HEK293T (cell line): ENCODE measurements around the gene CEP20.

Experiments
- CTCF ChIA-PET: fragments of 350-600 bp; formaldehyde crosslinking; extraction: SDS; loops from one replicate; lab custom pipeline; 2021; ENCODE audit warnings: antibody characterized with exemption, inconsistent platforms; lab: Yijun Ruan, JAX
- POLR2A ChIA-PET: fragments of 350-600 bp; formaldehyde crosslinking; extraction: SDS; loops from one replicate; lab custom pipeline; 2020; ENCODE audit warnings: antibody characterized with exemption, inconsistent platforms; lab: Yijun Ruan, JAX
- DNase-seq: peaks from one replicate; pipeline ENCODE4 v3.0.0; 2012; ENCODE audit warnings: mixed read lengths; ENCODE audit errors: extremely low spot score
- ARNT ChIP-seq: fragments of 450-650 bp; IDR thresholded peaks from 2 replicates; pipeline ENCODE4 v1.6.1; 2017; ENCODE audit warnings: mild to moderate bottlenecking
- BHLHE40 ChIP-seq: fragments of 450-650 bp; IDR thresholded peaks from 2 replicates; pipeline ENCODE4 v1.6.1; 2016; ENCODE audit warnings: mild to moderate bottlenecking, moderate library complexity, borderline replicate concordance
- CTBP1 ChIP-seq: fragments of 450-650 bp; IDR thresholded peaks from 2 replicates; pipeline ENCODE4 v1.6.1; 2016; ENCODE audit warnings: borderline replicate concordance
- ELF4 ChIP-seq: fragments of 450-650 bp; IDR thresholded peaks from 2 replicates; pipeline ENCODE4 v1.6.1; 2017; ENCODE audit warnings: antibody characterized with exemption
- FOXA1 ChIP-seq: fragments of 450-650 bp; IDR thresholded peaks from 2 replicates; pipeline ENCODE4 v1.6.1; 2016; ENCODE audit warnings: mild to moderate bottlenecking
- FOXK2 ChIP-seq: fragments of 450-650 bp; IDR thresholded peaks from 2 replicates; pipeline ENCODE4 v1.6.1; 2016; ENCODE audit warnings: mild to moderate bottlenecking
- FOXM1 ChIP-seq: fragments of 450-650 bp; IDR thresholded peaks from 2 replicates; pipeline ENCODE4 v1.6.1; 2017; ENCODE audit warnings: mild to moderate bottlenecking, borderline replicate concordance
- HDGF ChIP-seq: fragments of 450-650 bp; IDR thresholded peaks from 2 replicates; pipeline ENCODE4 v1.6.1; 2017; ENCODE audit warnings: antibody characterized with exemption, borderline replicate concordance
- L3MBTL2 ChIP-seq: fragments of 450-650 bp; conservative IDR thresholded peaks from 2 replicates; pipeline ENCODE4 v1.6.1; 2016; ENCODE audit warnings: mild to moderate bottlenecking
- LEF1 ChIP-seq: fragments of 450-650 bp; IDR thresholded peaks from 2 replicates; pipeline ENCODE4 v1.6.1; 2017; ENCODE audit warnings: mild to moderate bottlenecking, borderline replicate concordance
- NFRKB ChIP-seq: fragments of 450-650 bp; IDR thresholded peaks from 2 replicates; pipeline ENCODE4 v1.6.1; 2016; ENCODE audit warnings: mild to moderate bottlenecking, moderate library complexity
- PKNOX1 ChIP-seq: fragments of 450-650 bp; IDR thresholded peaks from 2 replicates; pipeline ENCODE4 v1.6.1; 2016
- SP1 ChIP-seq: fragments of 450-650 bp; IDR thresholded peaks from 2 replicates; pipeline ENCODE4 v1.6.1; 2017
- SUZ12 ChIP-seq: fragments of 450-650 bp; IDR thresholded peaks from 2 replicates; pipeline ENCODE4 v1.6.1; 2016; ENCODE audit warnings: mild to moderate bottlenecking
- TARDBP ChIP-seq: fragments of 450-650 bp; IDR thresholded peaks from 2 replicates; pipeline ENCODE4 v1.6.1; 2016
- ZNF384 ChIP-seq: fragments of 450-650 bp; IDR thresholded peaks from 2 replicates; pipeline ENCODE4 v1.6.1; 2016

CEP20 gene

DNA sequence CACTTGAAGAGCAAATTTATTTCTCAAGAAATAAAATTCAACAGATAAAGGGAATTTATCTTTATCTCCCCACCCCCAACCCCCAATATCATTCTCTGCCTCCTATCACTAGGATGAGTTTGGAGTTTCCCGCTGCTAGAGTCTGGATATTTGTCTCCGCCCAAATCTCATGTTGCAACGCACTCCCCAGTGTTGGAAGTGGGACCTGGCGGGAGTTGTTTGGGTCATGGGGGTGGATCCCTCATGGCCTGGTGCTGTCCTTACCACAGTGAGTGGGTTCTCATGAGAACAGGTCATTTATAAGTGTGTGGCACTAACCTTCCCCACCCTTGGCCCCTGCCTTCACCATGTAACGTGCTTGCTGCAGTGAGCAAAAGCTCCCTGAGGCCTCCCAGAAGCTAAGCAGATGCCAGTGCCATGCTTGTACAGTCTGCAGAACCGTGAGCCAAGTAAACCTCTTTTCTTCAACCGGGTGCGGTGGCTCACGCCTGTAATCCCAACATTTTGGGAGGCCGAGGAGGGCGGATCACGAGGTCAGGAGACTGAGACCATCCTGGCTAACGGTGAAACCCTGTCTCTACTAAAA lies 6.5 kb downstream of the CEP20 start:
- ChIA-PET CTCF (no interaction called here), POLR2A (no interaction called here)
- DNase-seq: no peak
- TF ChIP-seq CTBP1 (no peak), SP1 (no peak), LEF1 (no peak), ELF4 (no peak), L3MBTL2 (no peak), TARDBP (no peak), FOXM1 (no peak), FOXK2 (no peak), HDGF (no peak), ZNF384 (no peak)

DNA sequence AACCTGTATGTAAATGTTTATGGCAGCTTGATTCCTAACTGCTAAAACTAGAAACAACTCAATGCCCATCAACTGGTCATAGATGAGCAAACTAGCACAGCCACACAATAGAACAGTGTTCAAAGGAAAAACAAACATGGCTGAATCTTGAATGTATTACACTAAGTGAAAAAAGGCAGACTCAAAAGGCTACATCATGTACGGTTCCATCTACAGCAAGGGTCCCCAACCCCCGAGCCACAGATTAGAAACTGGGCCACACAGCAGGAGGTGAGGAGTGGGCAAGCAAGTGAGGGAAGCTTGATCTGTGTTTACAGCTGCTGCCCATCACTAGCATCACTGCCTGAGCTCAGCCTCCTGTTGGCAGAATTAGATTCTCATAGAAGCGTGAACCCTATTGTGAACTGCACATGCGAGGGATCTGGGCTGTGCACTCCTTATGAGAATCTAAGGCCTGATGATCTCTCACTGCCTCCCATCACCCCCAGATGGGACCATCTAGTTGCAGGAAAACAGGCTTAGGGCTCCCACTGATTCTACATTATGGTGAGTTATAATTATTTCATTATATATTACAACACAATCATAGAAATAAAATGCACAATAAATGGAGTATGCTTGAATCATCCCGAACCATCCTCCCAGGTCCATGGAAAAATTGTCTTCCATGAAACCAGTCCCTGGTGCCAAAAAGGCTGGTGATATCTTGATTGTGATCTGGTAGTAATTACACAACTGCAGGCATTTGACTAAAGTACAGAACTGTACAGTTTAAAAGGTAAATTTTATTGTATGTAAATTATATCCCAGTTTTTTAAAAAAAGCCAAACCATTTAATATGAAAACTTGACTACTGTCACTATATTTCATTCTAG lies 7.7 kb downstream of the CEP20 start:
- POLR2A ChIA-PET: interaction anchor here (2.5 kb wide), 1 partner anchor 8 kb away, joined by 7 read pairs; the partner anchor contains the start of gene CEP20
- TF ChIP-seq NFRKB (no peak), TARDBP (no peak), FOXK2 (no peak), ZNF384 (no peak), PKNOX1 (no peak), CTBP1 (no peak), BHLHE40 (no peak)
- DNase-seq: no peak
- CTCF ChIA-PET: no interaction called here

DNA sequence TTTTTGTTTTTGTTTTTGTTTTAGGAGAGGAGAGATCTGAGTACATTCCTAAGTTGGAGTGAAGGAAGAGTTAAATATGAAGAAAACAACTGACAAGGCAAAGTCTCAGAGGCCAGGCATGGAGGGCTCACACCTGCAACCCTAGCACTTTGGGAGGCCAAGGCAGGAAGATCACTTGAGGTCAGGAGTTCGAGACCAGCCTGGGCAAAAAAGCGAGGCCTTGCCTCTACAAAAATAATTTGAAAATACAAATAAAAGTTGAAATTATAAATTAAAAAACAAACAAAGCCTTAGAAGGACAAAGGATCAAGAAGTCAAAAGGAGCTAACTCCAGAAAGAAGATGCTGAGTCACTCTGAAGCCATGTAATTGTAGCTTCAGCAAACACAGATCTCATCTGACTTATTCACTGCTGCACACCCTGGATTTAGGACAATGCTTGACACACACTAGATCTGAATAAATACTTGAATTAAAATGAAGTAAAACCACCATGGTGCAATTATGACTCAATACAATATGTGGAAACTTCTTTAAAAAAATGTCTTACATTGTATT lies 9.1 kb downstream of the CEP20 start:
- ChIA-PET POLR2A (interaction anchor here (2.5 kb wide), 1 partner anchor 9 kb away, joined by 7 read pairs; the partner anchor contains the start of gene CEP20), CTCF (no interaction called here)
- TF ChIP-seq HDGF: no peak
- no peak for TF ChIP-seq ZNF384
- no peak for TF ChIP-seq NFRKB
- TF ChIP-seq CTBP1: no peak
- no peak for TF ChIP-seq FOXM1
- no peak for TF ChIP-seq SP1
- TF ChIP-seq ARNT: no peak
- no peak for DNase-seq

- TF ChIP-seq ELF4 (no peak), CTBP1 (no peak), NFRKB (no peak), BHLHE40 (no peak), FOXK2 (no peak)
- ChIA-PET POLR2A (no interaction called here), CTCF (interaction anchor here (1.9 kb wide), 1 partner anchor 12 kb away, joined by 5 read pairs; the partner anchor contains the start of gene CEP20)
- no peak for DNase-seq
Observed at GRCh38 chr16:15876503-15876902, 11.9 kb downstream of the CEP20 start.

GRCh38 chr16:15874745-15875314 lies 13.6 kb downstream of the CEP20 start:
- TF ChIP-seq TARDBP (no peak), L3MBTL2 (no peak), ARNT (no peak), ZNF384 (no peak), FOXM1 (no peak), PKNOX1 (no peak), ELF4 (no peak), NFRKB (no peak), SUZ12 (no peak), HDGF (no peak), FOXA1 (no peak)
- ChIA-PET POLR2A (interaction anchor here (1.9 kb wide), 1 partner anchor 13 kb away, joined by 15 read pairs; the partner anchor contains the start of gene CEP20), CTCF (interaction anchor here (0.6 to 1.3 kb wide), 5 partner anchors 13 to 225 kb away, joined by 3 to 7 read pairs (median 5); no protein-coding TSS in a partner anchor)
- peak; percentile 60 for DNase-seq

GRCh38 chr16:15873737-15874136 lies 14.7 kb downstream of the CEP20 start:
- ChIA-PET POLR2A (interaction anchor here (1.9 kb wide), 1 partner anchor 15 kb away, joined by 15 read pairs; the partner anchor contains the start of gene CEP20), CTCF (interaction anchor here (0.5 kb wide), 1 partner anchor 283 kb away, joined by 4 read pairs; no protein-coding TSS in a partner anchor)
- no peak for DNase-seq
- TF ChIP-seq HDGF: no peak
- no peak for TF ChIP-seq L3MBTL2
- no peak for TF ChIP-seq PKNOX1
- TF ChIP-seq FOXA1: no peak
- no peak for TF ChIP-seq FOXK2
